Right forelimb (tissue), 1 donor: Measurements from ENCODE around the gene SLC12A7.

Source experiments
- DNase-seq: peaks from one replicate; pipeline ENCODE4 v3.0.0-alpha.2; 2018

Gene SLC12A7

GRCh38 chr5:1077026-1077425 lies 34.8 kb downstream of the SLC12A7 start:
- DNase-seq, result no peak

- no peak for DNase-seq
Measured at GRCh38 chr5:1076406-1076805, 35.5 kb downstream of the SLC12A7 start.

GRCh38 chr5:1075931-1076330 lies 35.9 kb downstream of the SLC12A7 start:
- DNase-seq, result no peak

DNA sequence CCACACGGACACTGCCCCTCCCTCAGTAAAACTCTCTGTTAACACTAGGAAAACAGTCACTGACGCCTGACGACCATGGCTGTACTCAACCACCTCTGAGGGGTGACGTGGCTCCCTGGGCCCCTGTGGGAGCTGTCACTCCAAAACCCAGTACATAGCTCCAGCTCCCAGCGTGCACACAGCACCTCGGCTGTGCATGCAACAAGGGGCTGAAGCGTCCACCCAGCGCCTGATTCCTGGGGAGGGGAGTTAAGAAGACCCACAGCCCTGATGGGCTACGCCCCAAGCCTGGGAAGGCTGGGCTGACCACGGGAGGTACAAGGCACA lies 36.3 kb downstream of the SLC12A7 start:
- DNase-seq, result no peak

DNA sequence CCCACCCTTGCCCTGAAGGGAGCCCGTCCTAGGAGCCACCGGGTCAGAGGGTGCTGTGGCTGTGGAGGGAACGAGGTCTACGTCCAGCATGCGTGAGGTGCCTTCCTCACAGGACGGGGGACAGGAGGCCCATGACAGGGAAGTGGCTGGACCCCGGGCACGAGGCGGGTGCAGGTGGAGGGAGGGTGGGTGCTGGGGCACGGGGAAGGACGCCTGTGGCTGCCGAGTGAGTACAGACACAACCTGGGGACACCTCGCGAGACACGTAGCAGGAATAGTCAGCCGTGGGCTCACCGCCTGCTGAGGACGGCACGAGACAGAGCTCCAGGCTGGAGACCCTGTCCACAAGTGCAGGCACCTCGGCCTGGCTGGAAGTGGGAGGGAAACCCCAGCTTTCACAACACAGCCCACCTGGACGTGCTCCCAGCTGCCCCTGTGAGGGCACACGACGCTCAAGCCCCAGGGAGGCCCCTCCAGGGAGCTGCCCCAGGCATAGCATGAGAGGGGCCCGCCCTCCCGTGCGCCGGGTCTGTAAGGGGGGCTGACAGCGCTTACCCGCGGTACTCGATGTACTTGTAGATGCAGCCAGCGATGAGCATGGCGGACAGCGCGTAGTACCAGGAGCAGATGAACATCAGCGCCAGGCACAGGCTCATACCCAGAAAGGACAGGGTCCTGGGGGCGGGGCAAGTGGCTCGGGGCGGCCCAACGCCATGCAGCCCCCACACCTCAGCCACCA lies 36.9 kb downstream of the SLC12A7 start:
- no peak for DNase-seq

DNA sequence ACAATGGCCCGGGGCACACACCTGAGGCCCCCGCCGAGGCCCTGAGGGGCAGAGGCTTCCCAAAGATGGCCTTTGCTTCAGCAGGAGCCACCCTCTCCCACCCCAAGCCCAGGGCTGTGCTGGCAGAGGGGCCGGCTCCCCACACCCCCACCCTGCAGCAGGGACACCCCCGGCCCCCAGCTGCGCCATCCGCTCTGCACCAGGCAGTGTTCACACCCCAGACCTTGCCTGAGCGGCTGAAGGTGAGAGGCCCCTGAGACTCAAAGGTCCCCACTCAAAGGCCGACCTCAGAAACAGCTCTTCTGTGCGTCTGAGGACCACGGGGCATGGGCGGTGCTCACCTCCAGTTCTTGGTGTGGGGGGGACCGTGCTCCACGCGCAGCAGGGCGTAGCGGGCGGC lies 37.6 kb downstream of the SLC12A7 start:
- DNase-seq, result no peak

- no peak for DNase-seq
Measured at GRCh38 chr5:1073239-1074102, 38.4 kb downstream of the SLC12A7 start.

DNA sequence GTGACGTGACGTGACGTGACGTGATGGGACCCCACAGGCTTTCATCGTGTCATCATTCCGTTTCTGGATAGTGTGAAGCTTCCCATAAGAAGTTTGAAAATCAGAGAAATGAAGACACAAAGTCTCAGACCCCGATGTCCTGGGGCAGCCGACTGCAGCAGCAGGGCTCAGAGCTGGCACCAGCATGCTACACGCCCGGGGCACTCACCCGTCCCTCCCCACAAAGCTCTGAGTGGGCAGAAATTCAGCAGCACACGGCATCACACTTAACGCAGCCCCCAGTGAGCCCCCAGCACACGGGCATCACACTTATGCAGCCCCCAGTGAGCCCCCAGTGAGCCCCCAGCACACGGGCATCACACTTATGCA lies 42.2 kb downstream of the SLC12A7 start:
- DNase-seq, result no peak

GRCh38 chr5:1068895-1069719 lies 42.8 kb downstream of the SLC12A7 start:
- DNase-seq, result no peak

DNA sequence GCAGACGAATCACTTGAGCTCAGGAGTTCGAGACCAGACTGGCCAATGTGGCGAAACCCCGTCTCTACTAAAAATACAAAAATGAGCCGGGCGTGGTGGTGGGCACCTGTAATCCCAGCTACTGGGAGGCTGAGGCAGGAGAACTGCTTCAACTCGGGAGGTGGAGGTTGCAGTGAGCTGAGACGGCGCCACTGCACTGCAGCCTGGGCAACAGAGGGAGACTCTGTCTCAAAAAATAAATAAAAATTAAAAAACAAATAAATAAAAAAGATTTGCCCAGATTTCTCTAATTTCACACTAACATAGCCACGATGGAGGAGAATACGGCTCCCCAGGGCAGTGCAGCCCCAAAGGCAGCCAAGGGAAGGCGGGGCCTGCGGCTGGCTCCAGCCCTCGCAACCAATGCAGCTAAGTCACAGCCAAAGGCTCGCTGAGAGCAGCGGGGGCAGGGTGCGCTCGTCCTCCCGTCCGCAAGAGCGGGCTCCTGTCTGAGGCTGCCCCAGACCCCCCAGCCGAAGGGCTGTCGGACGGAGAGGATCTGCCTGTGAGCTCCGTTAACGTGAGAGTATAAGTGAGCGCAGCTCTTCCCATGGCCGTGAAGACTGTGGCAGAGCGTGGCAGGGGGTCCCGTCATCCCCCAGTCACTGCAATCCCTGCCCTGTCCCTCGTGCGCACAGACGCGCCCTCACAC lies 43.5 kb downstream of the SLC12A7 start:
- DNase-seq, result no peak

DNA sequence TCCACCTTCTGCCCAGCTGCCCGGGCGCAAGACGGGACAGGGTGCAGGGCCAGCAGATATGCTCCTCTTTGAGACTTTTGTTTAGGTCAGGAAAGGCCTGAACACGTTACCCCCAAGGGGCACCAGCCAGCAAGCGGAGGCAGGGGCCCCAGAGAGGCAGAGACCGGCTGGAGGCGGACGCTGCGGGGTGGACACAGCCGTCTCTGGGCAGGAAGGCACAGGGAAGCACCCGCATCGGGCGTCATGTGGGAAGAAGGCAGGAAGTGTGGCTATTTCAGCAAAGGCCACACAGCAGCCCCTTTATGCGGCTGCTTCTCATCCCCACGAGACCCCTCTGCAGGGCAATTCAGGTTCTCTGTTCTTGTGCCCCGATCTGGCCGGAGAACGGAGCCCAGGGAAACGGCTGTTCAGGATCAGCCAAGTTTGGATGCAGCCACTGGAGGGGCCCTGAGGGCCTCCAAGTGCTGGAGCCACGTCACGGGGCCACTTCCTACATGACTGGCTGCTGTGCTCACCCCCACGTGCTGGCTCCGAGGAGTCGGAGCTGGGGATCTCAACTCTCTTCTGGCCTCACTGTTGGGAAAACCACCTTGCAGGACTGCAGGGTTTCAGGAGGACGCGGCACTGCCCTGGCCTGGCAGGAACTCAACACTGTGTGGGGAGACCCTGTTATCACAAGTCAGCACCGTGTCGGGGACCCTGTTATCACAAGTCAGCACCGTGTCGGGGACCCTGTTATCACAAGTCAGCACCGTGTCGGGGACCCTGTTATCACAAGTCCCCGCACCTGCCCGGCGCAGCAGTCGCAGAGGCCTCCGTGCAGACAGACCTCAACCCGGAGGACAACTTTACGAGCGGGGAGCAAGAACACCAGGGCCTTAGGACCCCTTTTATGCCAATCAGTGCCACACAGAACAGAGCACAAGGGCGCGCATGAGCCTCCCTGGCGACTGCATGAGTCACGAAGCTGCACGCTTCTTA lies 44.4 kb downstream of the SLC12A7 start:
- no peak for DNase-seq

DNA sequence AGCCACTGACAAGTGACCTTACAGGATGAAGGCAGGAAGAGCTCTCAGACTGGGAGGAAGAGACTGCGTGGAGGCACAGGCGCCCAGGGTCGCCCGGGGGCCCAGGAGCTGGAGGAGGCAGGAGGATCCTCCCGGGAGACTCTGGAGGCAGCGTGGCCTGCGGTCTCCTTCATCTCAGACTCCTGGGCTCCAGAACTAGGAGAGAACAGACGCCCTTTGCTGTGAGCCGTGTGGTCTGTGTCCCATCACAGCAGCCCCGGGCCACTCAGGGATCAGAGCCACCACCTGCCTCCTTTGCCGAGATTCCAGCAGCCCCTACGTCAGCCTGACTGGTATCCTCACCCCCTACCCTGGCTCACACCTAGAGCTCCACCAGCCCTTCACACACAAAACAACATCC lies 45.2 kb downstream of the SLC12A7 start:
- DNase-seq, result no peak

- no peak for DNase-seq
Measured at GRCh38 chr5:1065891-1066650, 45.8 kb downstream of the SLC12A7 start.

GRCh38 chr5:1065143-1065750 lies 46.6 kb downstream of the SLC12A7 start:
- no peak for DNase-seq

- no peak for DNase-seq
Measured at GRCh38 chr5:1064383-1065142, 47.3 kb downstream of the SLC12A7 start.

DNA sequence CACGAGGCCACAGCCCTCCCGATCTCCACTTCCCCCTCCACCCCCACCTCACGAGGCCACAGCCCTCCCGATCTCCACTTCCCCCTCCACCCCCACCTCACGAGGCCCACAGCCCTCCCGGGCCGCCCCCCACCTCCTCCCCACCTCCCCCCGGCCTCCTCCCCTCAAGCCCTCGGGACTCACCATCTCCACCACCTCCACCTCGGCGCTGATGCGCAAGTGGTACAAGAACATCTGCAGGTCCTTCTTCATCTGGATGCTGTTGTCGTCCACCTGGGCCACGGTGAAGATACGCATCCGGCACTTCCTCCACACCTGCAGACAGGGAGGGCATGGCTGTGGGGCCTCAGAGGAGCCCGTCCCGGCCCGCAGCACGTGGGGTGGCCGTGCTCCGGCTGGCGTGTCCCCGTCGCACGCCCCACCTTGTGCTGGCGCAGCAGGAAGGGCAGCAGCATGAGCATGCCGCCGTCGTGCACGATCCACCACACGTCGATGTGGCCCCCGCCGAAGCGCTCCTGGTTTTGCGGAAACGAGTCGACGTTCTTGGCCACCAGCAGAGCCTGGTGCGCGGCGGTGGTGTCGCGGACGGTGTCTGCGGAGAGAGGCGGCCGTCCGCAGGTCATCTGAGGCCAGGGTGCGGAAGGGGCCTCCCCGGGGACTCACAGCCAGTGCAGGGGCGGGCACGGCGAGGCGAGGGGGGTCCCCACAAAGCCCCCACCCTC lies 48.0 kb downstream of the SLC12A7 start:
- no peak for DNase-seq

DNA sequence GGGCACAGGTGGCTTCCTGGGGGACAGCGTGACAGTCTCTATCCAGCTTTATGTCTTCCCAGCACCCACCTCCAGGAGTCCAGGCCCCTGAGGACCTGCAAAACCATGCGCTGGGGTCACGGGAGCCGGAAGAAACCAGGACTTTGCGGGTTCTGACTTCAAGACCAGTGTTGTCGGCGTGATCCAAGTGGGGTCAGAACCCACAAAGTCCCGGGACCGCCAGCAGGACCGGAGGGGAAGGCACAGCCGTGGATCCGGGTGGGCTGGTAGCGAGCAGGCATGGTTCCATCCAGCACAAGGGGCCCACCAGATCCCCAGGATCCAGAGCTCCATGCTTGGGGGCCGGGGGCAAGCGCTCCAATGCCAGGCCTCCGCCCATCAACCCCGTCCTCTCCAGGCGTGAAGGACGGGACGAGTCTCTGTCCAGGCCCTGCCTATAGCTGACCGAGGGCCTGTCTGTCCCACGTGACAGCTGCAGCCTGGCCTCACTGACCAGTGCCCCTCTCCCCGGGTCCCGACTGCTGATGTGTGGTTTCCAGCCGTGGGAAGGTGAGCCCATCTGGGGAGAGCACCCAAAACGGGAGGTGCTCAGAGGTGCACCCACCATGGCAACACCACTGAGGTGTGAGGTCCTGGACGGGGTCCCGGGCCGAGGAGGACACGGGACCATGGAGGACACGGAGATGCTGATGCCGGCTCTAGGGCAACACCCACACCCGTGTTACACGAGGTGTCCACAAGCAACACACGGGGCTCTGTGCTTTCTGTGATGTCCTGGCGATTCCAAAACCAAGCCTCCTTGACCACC lies 48.9 kb downstream of the SLC12A7 start:
- no peak for DNase-seq

- DNase-seq, result no peak
Measured at GRCh38 chr5:1061916-1062315, 49.9 kb downstream of the SLC12A7 start.
